Endodermal cell (in vitro differentiated cells): Measurements from ENCODE around the gene TMPRSS11A. TPM values are rescaled to one million over a fixed set of nuclear protein-coding genes. Genes with fewer than 3 reads are reported as not detected.

Source experiments
- DNase-seq: peaks from one replicate; pipeline ENCODE4 v3.0.0-alpha.2; 2017
- H3K27ac ChIP-seq: 2 replicates; pipeline ENCODE4 v1.5.1; 2013; ENCODE audit warnings: mild to moderate bottlenecking, low read depth, low read length, moderate library complexity
- H3K27me3 ChIP-seq: 2 replicates; pipeline ENCODE4 v1.6.1; 2013; ENCODE audit warnings: mild to moderate bottlenecking, low read length, moderate library complexity; ENCODE audit not compliant: insufficient read depth, control insufficient read depth, poor library complexity, severe bottlenecking
- H3K36me3 ChIP-seq: 2 replicates; pipeline ENCODE4 v1.7.0; 2013; ENCODE audit warnings: mild to moderate bottlenecking, low read length, moderate library complexity; ENCODE audit not compliant: control insufficient read depth, insufficient read depth
- H3K4me1 ChIP-seq: one replicate; pipeline ENCODE4 v1.7.0; 2013; ENCODE audit warnings: low read length; ENCODE audit not compliant: control insufficient read depth, insufficient read depth
- H3K4me3 ChIP-seq: 2 replicates; pipeline ENCODE4 v1.5.1; 2013; ENCODE audit warnings: mild to moderate bottlenecking, low read length, moderate library complexity
- H3K9ac ChIP-seq: 2 replicates; pipeline ENCODE4 v1.6.1; 2013; ENCODE audit warnings: mild to moderate bottlenecking, low read length, moderate library complexity; ENCODE audit not compliant: poor library complexity, severe bottlenecking; ENCODE audit errors: extremely low read depth
- H3K9me3 ChIP-seq: 2 replicates; pipeline ENCODE4 v1.6.1; 2013; ENCODE audit warnings: mild to moderate bottlenecking, low read length, moderate library complexity; ENCODE audit not compliant: control insufficient read depth
- H3K27ac Mint-ChIP-seq: 2 replicates; pipeline ENCODE4 v1.8.0; 2020; ENCODE audit warnings: mixed read lengths
- H3K27me3 Mint-ChIP-seq: 2 replicates; pipeline ENCODE4 v1.8.0; 2021; ENCODE audit warnings: mild to moderate bottlenecking, mixed read lengths; ENCODE audit not compliant: insufficient read depth
- H3K36me3 Mint-ChIP-seq: 2 replicates; pipeline ENCODE4 v1.8.0; 2020; ENCODE audit warnings: low read depth, mixed read lengths
- H3K4me1 Mint-ChIP-seq: 2 replicates; pipeline ENCODE4 v1.8.0; 2020; ENCODE audit warnings: mixed read lengths
- H3K4me3 Mint-ChIP-seq: 2 replicates; pipeline ENCODE4 v1.8.0; 2020; ENCODE audit warnings: mild to moderate bottlenecking, moderate library complexity, mixed read lengths
- H3K9me3 Mint-ChIP-seq: 2 replicates; pipeline ENCODE4 v1.8.0; 2020; ENCODE audit warnings: mild to moderate bottlenecking, mixed read lengths
- CTCF ChIP-seq: fragments of 200-600 bp; sonication (generic); conservative IDR thresholded peaks from 2 replicates; pipeline ENCODE4 v1.5.0; 2021; ENCODE audit warnings: antibody characterized with exemption, mild to moderate bottlenecking
- WGBS, 2 experiments: methylation state at CpG; one replicate each; pipeline versions ENCODE4 v1.1.5 to v1.1.7; 2013; ENCODE audit warnings: missing lambda C conversion rate in 2 of 2, mixed read lengths in 1 of 2; ENCODE audit not compliant: insufficient coverage in 1 of 2, insufficient read length in 1 of 2; 5-methylcytosine and 5-hydroxymethylcytosine counted together
- total RNA-seq, 2 donors: library from RNA; stranded (reverse); fragmentation: NEBNext Ultra II Directional in 1 of 2; extraction: Animal tissue kit (Norgen Biotek cat#: 25700) in 1 of 2; gene quantifications; 2 replicates in 1 of 2; 3 replicates in 1 of 2; pipeline ENCODE4 v1.2.1, GENCODE V29; 2021

TMPRSS11A gene
- total RNA-seq, 2 donors from 2014 or later = not detected

- H3K36me3 ChIP-seq = no peaks in the 10 kb centered on the region
- no peak overlapping the region for H3K27ac ChIP-seq
- no peak overlapping the region for H3K4me3 Mint-ChIP-seq
- peaks cover 11% of the 10 kb centered on the region for H3K9me3 Mint-ChIP-seq
- no peaks in the 10 kb centered on the region for H3K4me1 Mint-ChIP-seq
- no peaks in the 10 kb centered on the region for H3K27me3 Mint-ChIP-seq
- no peaks in the 10 kb centered on the region for H3K27me3 ChIP-seq
- H3K27ac Mint-ChIP-seq = no peak overlapping the region
- no peak overlapping the region for H3K9ac ChIP-seq
- no peak for TF ChIP-seq CTCF
- H3K4me3 ChIP-seq = no peak overlapping the region
- H3K9me3 ChIP-seq = no peaks in the 10 kb centered on the region
- H3K36me3 Mint-ChIP-seq = no peaks in the 10 kb centered on the region
- DNase-seq = no peak
- no peaks in the 10 kb centered on the region for H3K4me1 ChIP-seq
- WGBS, 2 experiments = 93% methylated on average over 6 of the region's 6 CpGs; no CpG with 5 or more reads in 1 of the 2 experiments
Measured at GRCh38 chr4:67980512-67980911, 17.2 kb upstream of the TMPRSS11A start.

GRCh38 chr4:67973608-67974007 lies 10.3 kb upstream of the TMPRSS11A start:
- no peaks in the 10 kb centered on the region for H3K36me3 ChIP-seq
- no peaks in the 10 kb centered on the region for H3K4me1 ChIP-seq
- peaks cover 13% of the 10 kb centered on the region for H3K9me3 ChIP-seq
- peaks cover 33% of the 10 kb centered on the region for H3K9me3 Mint-ChIP-seq
- H3K36me3 Mint-ChIP-seq = peaks cover 3% of the 10 kb centered on the region
- H3K4me1 Mint-ChIP-seq = no peaks in the 10 kb centered on the region
- H3K27me3 ChIP-seq = no peaks in the 10 kb centered on the region
- no peaks in the 10 kb centered on the region for H3K27me3 Mint-ChIP-seq
- peak overlapping the region; percentile 56 for H3K4me3 ChIP-seq
- no peak for DNase-seq
- H3K27ac ChIP-seq = no peak overlapping the region
- WGBS, 2 experiments = no CpG with 5 or more reads among the region's 1 CpG
- no peak overlapping the region for H3K27ac Mint-ChIP-seq
- no peak overlapping the region for H3K9ac ChIP-seq
- no peak for TF ChIP-seq CTCF
- no peak overlapping the region for H3K4me3 Mint-ChIP-seq

- no peak for DNase-seq
- no peak for TF ChIP-seq CTCF
- H3K27me3 ChIP-seq = no peaks in the 10 kb centered on the region
- Mint-ChIP-seq H3K27ac (no peak overlapping the region), H3K27me3 (no peaks in the 10 kb centered on the region), H3K9me3 (peaks cover 18% of the 10 kb centered on the region), H3K36me3 (peaks cover 3% of the 10 kb centered on the region), H3K4me1 (no peaks in the 10 kb centered on the region), H3K4me3 (no peak overlapping the region)
- no peak overlapping the region for H3K4me3 ChIP-seq
- no peak overlapping the region for H3K27ac ChIP-seq
- H3K4me1 ChIP-seq = no peaks in the 10 kb centered on the region
- H3K9me3 ChIP-seq = peaks cover 35% of the 10 kb centered on the region
- no peaks in the 10 kb centered on the region for H3K36me3 ChIP-seq
- no peak overlapping the region for H3K9ac ChIP-seq
Measured at GRCh38 chr4:67954890-67955289, 8.4 kb downstream of the TMPRSS11A start.
